ENCODE data around the gene CCN2. TPM values are rescaled to one million over a fixed set of nuclear protein-coding genes. Genes with fewer than 3 reads are reported as not detected.

The CCN2 gene
- total RNA-seq, 2 experiments from 2014 or later, result 0.36 TPM; not detected in 1

- no peak overlapping the region for H3K27ac ChIP-seq (ENCODE audit: low read depth, low read length, poor library complexity, severe bottlenecking)
- DNase-seq (ENCODE audit: low spot score), result no peak
- no peaks in the 10 kb centered on the region for H3K36me3 ChIP-seq (ENCODE audit: insufficient read depth, low read length)
- H3K9me2 ChIP-seq (ENCODE audit: insufficient read depth, low read length), result no peaks in the 10 kb centered on the region
- no peaks in the 10 kb centered on the region for H3K9me3 ChIP-seq (ENCODE audit: low read length)
- ChIA-PET POLR2A (no interaction called here), CTCF (ENCODE audit: unreplicated experiment) (no interaction called here)
- no peak overlapping the region for H2AFZ ChIP-seq (ENCODE audit: low read length)
- no TSS peak for BruUV-seq (replicated peaks)
- no peak overlapping the region for H3K4me3 ChIP-seq (ENCODE audit: low read depth, low read length, poor library complexity, severe bottlenecking)
- intact Hi-C loops (cut with micrococcal nuclease; ENCODE audit: unreplicated experiment), result no loop called here
- no peak for TF ChIP-seq EZH2phosphoT487 (IDR thresholded peaks at IDR 0.05; ENCODE audit: borderline replicate concordance, low read depth, low read length)
- TF ChIP-seq, protein P1, sequence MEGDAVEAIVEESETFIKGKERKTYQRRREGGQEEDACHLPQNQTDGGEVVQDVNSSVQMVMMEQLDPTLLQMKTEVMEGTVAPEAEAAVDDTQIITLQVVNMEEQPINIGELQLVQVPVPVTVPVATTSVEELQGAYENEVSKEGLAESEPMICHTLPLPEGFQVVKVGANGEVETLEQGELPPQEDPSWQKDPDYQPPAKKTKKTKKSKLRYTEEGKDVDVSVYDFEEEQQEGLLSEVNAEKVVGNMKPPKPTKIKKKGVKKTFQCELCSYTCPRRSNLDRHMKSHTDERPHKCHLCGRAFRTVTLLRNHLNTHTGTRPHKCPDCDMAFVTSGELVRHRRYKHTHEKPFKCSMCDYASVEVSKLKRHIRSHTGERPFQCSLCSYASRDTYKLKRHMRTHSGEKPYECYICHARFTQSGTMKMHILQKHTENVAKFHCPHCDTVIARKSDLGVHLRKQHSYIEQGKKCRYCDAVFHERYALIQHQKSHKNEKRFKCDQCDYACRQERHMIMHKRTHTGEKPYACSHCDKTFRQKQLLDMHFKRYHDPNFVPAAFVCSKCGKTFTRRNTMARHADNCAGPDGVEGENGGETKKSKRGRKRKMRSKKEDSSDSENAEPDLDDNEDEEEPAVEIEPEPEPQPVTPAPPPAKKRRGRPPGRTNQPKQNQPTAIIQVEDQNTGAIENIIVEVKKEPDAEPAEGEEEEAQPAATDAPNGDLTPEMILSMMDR (conservative IDR thresholded peaks at IDR 0.05; ENCODE audit: low read length), result no peak
- H4K20me1 ChIP-seq (ENCODE audit: insufficient read depth, low read length), result no peaks in the 10 kb centered on the region
- H3K79me2 ChIP-seq (ENCODE audit: insufficient read depth, low read depth, low read length), result no peaks in the 10 kb centered on the region
- H3K4me2 ChIP-seq (ENCODE audit: low read length), result no peak overlapping the region
- peaks cover 3% of the 10 kb centered on the region for H3K4me1 ChIP-seq (ENCODE audit: insufficient read depth, low read length, poor library complexity, severe bottlenecking)
These were observed 531 bp upstream of the CCN2 start for GRCh38 chr6:131951576-131952230.

DNA sequence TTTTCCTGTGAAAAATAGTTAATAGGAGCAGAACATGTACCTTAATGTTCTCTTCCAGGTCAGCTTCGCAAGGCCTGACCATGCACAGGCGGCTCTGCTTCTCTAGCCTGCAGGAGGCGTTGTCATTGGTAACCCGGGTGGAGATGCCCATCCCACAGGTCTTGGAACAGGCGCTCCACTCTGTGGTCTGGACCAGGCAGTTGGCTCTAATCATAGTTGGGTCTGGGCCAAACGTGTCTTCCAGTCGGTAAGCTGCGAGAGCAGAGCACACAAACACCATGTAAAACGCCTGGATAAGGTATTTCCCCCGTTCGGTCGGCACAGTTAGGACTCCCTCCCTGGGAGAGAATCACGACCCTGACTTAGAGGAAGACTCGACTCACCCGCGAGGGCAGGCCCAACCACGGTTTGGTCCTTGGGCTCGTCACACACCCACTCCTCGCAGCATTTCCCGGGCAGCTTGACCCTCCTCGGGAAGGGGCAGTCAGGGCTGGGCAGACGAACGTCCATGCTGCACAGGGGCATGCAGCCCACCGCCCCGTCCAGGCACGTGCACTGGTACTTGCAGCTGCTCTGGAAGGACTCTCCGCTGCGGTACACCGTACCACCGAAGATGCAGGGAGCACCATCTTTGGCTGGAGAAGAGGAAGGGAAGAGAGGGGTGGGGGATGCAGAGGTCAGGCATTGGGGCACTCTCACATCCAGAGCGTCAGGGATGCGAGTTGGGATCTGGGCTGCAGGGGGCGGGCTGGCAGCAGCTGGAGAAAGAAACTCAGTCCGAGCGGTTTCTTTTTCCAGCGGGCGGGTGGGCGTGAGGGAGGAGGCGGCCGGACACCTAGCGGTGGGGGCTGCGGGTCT is 1.0 kb downstream of the CCN2 start:
- no peak for DNase-seq (ENCODE audit: low spot score)
- BruUV-seq (replicated peaks), result no TSS peak
- POLR2A ChIA-PET, result interaction anchor here (0.6 kb wide), 1 partner anchor 19 kb away, joined by 4 read pairs; no protein-coding TSS in a partner anchor

More for the DNA sequence above, 1.0 kb downstream of the CCN2 start:
- no peak for TF ChIP-seq EZH2phosphoT487 (IDR thresholded peaks at IDR 0.05; ENCODE audit: borderline replicate concordance, low read depth, low read length)
- TF ChIP-seq, protein P1 (conservative IDR thresholded peaks at IDR 0.05; ENCODE audit: low read length), result no peak
- H3K4me2 ChIP-seq (ENCODE audit: low read length), result no peak overlapping the region
- no peaks in the 10 kb centered on the region for H3K79me2 ChIP-seq (ENCODE audit: insufficient read depth, low read depth, low read length)
- no peak overlapping the region for H3K4me3 ChIP-seq (ENCODE audit: low read depth, low read length, poor library complexity, severe bottlenecking)
- H3K27ac ChIP-seq (ENCODE audit: low read depth, low read length, poor library complexity, severe bottlenecking), result no peak overlapping the region
- H2AFZ ChIP-seq (ENCODE audit: low read length), result no peak overlapping the region
- no peaks in the 10 kb centered on the region for H3K9me2 ChIP-seq (ENCODE audit: insufficient read depth, low read length)
- CTCF ChIA-PET (ENCODE audit: unreplicated experiment), result no interaction called here
- H4K20me1 ChIP-seq (ENCODE audit: insufficient read depth, low read length), result no peaks in the 10 kb centered on the region
- intact Hi-C loops (cut with micrococcal nuclease; ENCODE audit: unreplicated experiment), result no loop called here
- no peaks in the 10 kb centered on the region for H3K36me3 ChIP-seq (ENCODE audit: insufficient read depth, low read length)
- peaks cover 12% of the 10 kb centered on the region for H3K4me1 ChIP-seq (ENCODE audit: insufficient read depth, low read length, poor library complexity, severe bottlenecking)
- H3K9me3 ChIP-seq (ENCODE audit: low read length), result no peaks in the 10 kb centered on the region

Data from OCI-LY7 (cell line).